GM12878 (cell line): ENCODE results near the gene GPR68. TPM values are rescaled to one million over a fixed set of nuclear protein-coding genes. Genes with fewer than 3 reads are reported as not detected.

Source experiments
- ATAC-seq: fragments of 200-7000 bp; cut with Tn5 transposase; 3 replicates; pipeline ENCODE4 v1.9.1; 2020; ENCODE audit warnings: mild to moderate bottlenecking, moderate library complexity
- BruUV-seq: library from RNA; stranded (reverse); fragments of 400-500 nt; replicated peaks from 2 replicates; lab custom pipeline; 2021; lab: Mats Ljungman, UMichigan
- CTCF ChIA-PET: fragments of 300-600 bp; sonication (Branson Sonifier 250); formaldehyde crosslinking; extraction: SDS; loops from one replicate; lab custom pipeline; 2021; ENCODE audit warnings: inconsistent platforms; lab: Yijun Ruan, JAX
- POLR2A ChIA-PET: fragments of 350-600 bp; formaldehyde crosslinking; extraction: SDS; loops from one replicate; lab custom pipeline; 2021; ENCODE audit warnings: inconsistent platforms; lab: Charles Lee
- RAD21 ChIA-PET: fragments of 300-600 bp; sonication (Branson Sonifier 250); formaldehyde crosslinking; loops from one replicate; lab custom pipeline; 2023; ENCODE audit warnings: antibody characterized with exemption; ENCODE audit not compliant: unreplicated experiment; lab: Charles Lee
- SMC1A ChIA-PET: fragments of 300-600 bp; sonication (Branson Sonifier 250); formaldehyde crosslinking; loops from one replicate; lab custom pipeline; 2023; ENCODE audit not compliant: unreplicated experiment, uncharacterized antibody; lab: Charles Lee
- DNase-seq: peaks from one replicate; pipeline ENCODE4 v3.0.0-alpha.2; 2011; ENCODE audit warnings: low read depth, low spot score
- FAIRE-seq: peaks from 3 replicates; lab custom pipeline; 2011; peaks lifted over from hg19 to GRCh38; lab: Jason Lieb, UNC
- H2AFZ ChIP-seq: 2 replicates; pipeline ENCODE4 v1.6.0; 2011; ENCODE audit warnings: low read depth, low read length, control low read depth; ENCODE audit not compliant: control insufficient read depth
- H3K27ac ChIP-seq: 2 replicates; pipeline ENCODE4 v1.5.1; 2011; ENCODE audit warnings: control low read depth; ENCODE audit not compliant: control insufficient read depth, insufficient read depth
- H3K27me3 ChIP-seq, 2 experiments: replicated peaks in 1 of 2; 2 replicates each; pipeline versions ENCODE4 v1.6.0 to v1.6.1; 2011; ENCODE audit warnings: low read length in 1 of 2; ENCODE audit not compliant: control insufficient read depth in 2 of 2, insufficient read depth in 2 of 2
- H3K36me3 ChIP-seq, 2 experiments: 2 replicates each; pipeline ENCODE4 v1.5.1; 2011; ENCODE audit warnings: low read length in 1 of 2; ENCODE audit not compliant: control insufficient read depth in 2 of 2, insufficient read depth in 2 of 2
- H3K4me1 ChIP-seq: 2 replicates; pipeline ENCODE4 v1.6.1; 2011; ENCODE audit warnings: mild to moderate bottlenecking, low read length, moderate library complexity, mixed read lengths; ENCODE audit not compliant: control insufficient read depth, insufficient read depth
- H3K4me2 ChIP-seq: 2 replicates; pipeline ENCODE4 v1.6.0; 2011; ENCODE audit warnings: control low read depth; ENCODE audit not compliant: control insufficient read depth, insufficient read depth
- H3K4me3 ChIP-seq: fragments of 200-600 bp; sonication (generic); 2 replicates; pipeline ENCODE4 v1.5.1; 2016
- H3K79me2 ChIP-seq: 2 replicates; pipeline ENCODE4 v1.6.0; 2011; ENCODE audit warnings: low read length; ENCODE audit not compliant: control insufficient read depth, insufficient read depth
- H3K9ac ChIP-seq: 2 replicates; pipeline ENCODE4 v1.8.0; 2011; ENCODE audit warnings: low read length, control low read depth, mixed read lengths; ENCODE audit not compliant: control insufficient read depth, insufficient read depth
- H3K9me3 ChIP-seq: replicated peaks from 3 replicates; pipeline ENCODE4 v1.5.1; 2011; ENCODE audit warnings: mild to moderate bottlenecking, low read length; ENCODE audit not compliant: control insufficient read depth, insufficient read depth
- H4K20me1 ChIP-seq: 2 replicates; pipeline ENCODE4 v1.6.0; 2011; ENCODE audit not compliant: control insufficient read depth, insufficient read depth
- CBX3 ChIP-seq: fragments of 200-600 bp; sonication (generic); IDR thresholded peaks from 2 replicates; pipeline ENCODE4 v1.6.1; 2016; ENCODE audit warnings: low read depth, borderline replicate concordance
- CHD4 ChIP-seq: fragments of 200-600 bp; sonication (generic); IDR thresholded peaks from 2 replicates; pipeline ENCODE4 v1.6.1; 2016; ENCODE audit warnings: mild to moderate bottlenecking
- EP300 ChIP-seq, 2 experiments: fragments of 150-350 bp in 1 of 2; IDR thresholded peaks; 2 replicates each; pipeline ENCODE4 v1.6.1; 2011 to 2012; ENCODE audit warnings: low read depth in 2 of 2, low read length in 2 of 2, borderline replicate concordance in 1 of 2, improper control_type of control experiment in 1 of 2, inconsistent platforms in 1 of 2; ENCODE audit not compliant: control insufficient read depth in 1 of 2
- FOXK2 ChIP-seq: fragments of 450-650 bp; IDR thresholded peaks from 2 replicates; pipeline ENCODE4 v1.6.1; 2017; ENCODE audit warnings: mild to moderate bottlenecking, moderate library complexity
- KAT2A ChIP-seq: conservative IDR thresholded peaks from 2 replicates; pipeline ENCODE4 v1.6.1; 2011; ENCODE audit warnings: low read depth, low read length; ENCODE audit not compliant: control insufficient read depth
- MYB ChIP-seq: fragments of 150-350 bp; IDR thresholded peaks from 2 replicates; pipeline ENCODE4 v1.6.1; 2014; ENCODE audit warnings: mild to moderate bottlenecking, low read depth, low read length, borderline replicate concordance
- SIX5 ChIP-seq: IDR thresholded peaks from 2 replicates; pipeline ENCODE4 v1.6.1; 2011; ENCODE audit warnings: mild to moderate bottlenecking, low read depth, low read length, moderate library complexity; ENCODE audit not compliant: severe bottlenecking
- SPI1 ChIP-seq: IDR thresholded peaks from 2 replicates; pipeline ENCODE4 v1.6.1; 2011; ENCODE audit warnings: low read depth, mild to moderate bottlenecking, low read length, moderate library complexity, borderline replicate concordance; ENCODE audit not compliant: insufficient read depth
- STAT1 ChIP-seq: fragments of 450-650 bp; conservative IDR thresholded peaks from 2 replicates; pipeline ENCODE4 v1.6.1; 2014; ENCODE audit warnings: antibody characterized with exemption, mild to moderate bottlenecking
- STAT3 ChIP-seq: IDR thresholded peaks from 2 replicates; pipeline ENCODE4 v1.6.1; 2011; ENCODE audit warnings: low read depth, low read length, improper control_type of control experiment
- TARDBP ChIP-seq: IDR thresholded peaks from 2 replicates; pipeline ENCODE4 v1.6.1; 2016; ENCODE audit warnings: borderline replicate concordance
- ZBED1 ChIP-seq: IDR thresholded peaks from 2 replicates; pipeline ENCODE4 v1.6.1; 2016; ENCODE audit warnings: borderline replicate concordance
- ZNF274 ChIP-seq: IDR thresholded peaks from one replicate; pipeline ENCODE4 v1.8.0; 2011; ENCODE audit not compliant: insufficient read length, insufficient read depth
- WGBS: methylation state at CpG from one replicate; pipeline ENCODE4 v1.1.6; 2016; ENCODE audit warnings: low lambda C conversion rate; ENCODE audit not compliant: insufficient replicate concordance, insufficient coverage; ENCODE audit errors: missing lambda C conversion rate; 5-methylcytosine and 5-hydroxymethylcytosine counted together
- in situ Hi-C: fragments of 300-500 bp; cut with MboI; formaldehyde crosslinking; loops from 9 replicates; pipeline ENCODE4 v1.14.3; 2018; ENCODE audit warnings: mixed read lengths
- intact Hi-C: fragments of 100-400 bp; cut with micrococcal nuclease; formaldehyde crosslinking; loops from one replicate; pipeline ENCODE4 v1.14.2; 2022; ENCODE audit not compliant: unreplicated experiment
- polyA plus RNA-seq, 11 experiments: library from polyadenylated mRNA; depleted of rRNA in 4 of 11; unstranded in 6 of 11; stranded (reverse) in 5 of 11; fragments of >200 nt; fragmentation: Nextera tagmentation in 4 of 11; fragmentation: Illumina TruSeq in 1 of 11; extraction: Ambion mirVana in 4 of 11; extraction: Trizol in 1 of 11; gene quantifications; 1 replicate in 1 of 11; 2 replicates in 10 of 11; pipeline versions ENCODE4 v1.2.1 to v1.2.3, GENCODE V29; 2011 to 2016; ENCODE audit warnings: inconsistent platforms in 2 of 11, missing spikeins in 2 of 11, low read depth in 1 of 11
- total RNA-seq, 4 experiments: library from RNA; depleted of rRNA in 3 of 4; stranded (reverse); fragments of >200 nt in 3 of 4; fragmentation: Illumina TruSeq in 1 of 4; extraction: Trizol in 1 of 4; gene quantifications; 2 replicates each; pipeline versions ENCODE4 v1.2.1 to v1.2.3, GENCODE V29; 2013 to 2021

The GPR68 gene
- total and polyA plus RNA-seq, 10 of the 15 experiments (the other 5 are each of a cell fraction or from before 2014, with no cell fraction given): 0.06 to 3.4 (median 1.8) TPM

DNA sequence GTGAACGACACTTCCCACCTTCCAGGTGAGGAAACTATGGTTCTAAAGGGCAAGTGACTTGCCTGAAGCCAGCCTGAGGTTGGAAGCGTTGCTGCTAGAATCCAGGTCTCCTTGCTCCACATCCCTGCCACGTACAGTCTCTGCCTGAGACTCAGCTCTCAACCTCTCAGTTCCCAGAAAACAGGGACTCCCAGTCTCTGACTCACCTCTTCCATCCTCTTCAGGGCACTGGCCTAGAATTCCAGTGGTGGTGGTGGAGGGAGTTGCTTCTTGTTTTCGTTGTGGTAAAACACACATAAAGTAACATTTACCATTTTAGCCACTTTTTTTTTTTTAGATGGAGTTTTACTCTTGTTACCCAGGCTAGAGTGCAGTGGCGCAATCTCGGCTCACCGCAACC, 7.3 kb downstream of the GPR68 start (continued):
- no peak for TF ChIP-seq CBX3
- no peak for TF ChIP-seq SIX5
- TF ChIP-seq ZNF274: no peak
- no peak for TF ChIP-seq STAT1
- no peak for TF ChIP-seq SPI1
- TF ChIP-seq CHD4: no peak
- no peak for TF ChIP-seq KAT2A
- TF ChIP-seq, all 136 proteins: peak for 0

DNA sequence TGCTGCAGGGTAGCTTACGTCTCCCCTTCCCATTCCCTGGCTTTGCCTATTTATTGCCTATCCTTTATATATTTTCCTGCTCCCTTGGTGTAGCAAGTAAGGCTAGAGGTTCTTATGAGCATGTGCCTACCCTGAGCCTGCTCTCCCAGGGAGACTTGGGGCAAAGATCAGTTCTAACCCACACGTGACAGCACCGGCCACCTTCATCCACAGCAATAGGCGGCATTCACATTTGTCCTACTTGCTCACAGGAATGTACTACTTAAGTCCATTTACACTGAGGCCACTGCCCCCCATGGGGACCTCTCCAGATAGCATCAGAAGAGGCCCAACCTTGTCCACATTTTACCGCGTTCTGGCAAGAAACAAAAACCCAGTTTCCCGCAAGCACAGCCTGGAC, 8.7 kb downstream of the GPR68 start:
- no peak for TF ChIP-seq FOXK2
- no peak for TF ChIP-seq TARDBP
- no peak for TF ChIP-seq EP300 (IDR thresholded peaks at IDR 0.05; ENCODE audit: borderline replicate concordance in 1 of 2, control insufficient read depth in 1 of 2, low read depth in 2 of 2, low read length in 2 of 2)
- TF ChIP-seq STAT3: no peak
- TF ChIP-seq MYB: no peak
- TF ChIP-seq ZBED1: no peak
- Histone ChIP-seq H3K4me1 (peaks cover 19% of the 10 kb centered on the region), H4K20me1 (no peaks in the 10 kb centered on the region), H3K9me3 (peaks cover 6% of the 10 kb centered on the region), H3K27me3 (no peaks in the 10 kb centered on the region), H3K79me2 (peaks cover 2% of the 10 kb centered on the region), H3K27ac (no peak overlapping the region), H3K4me3 (no peak overlapping the region), H2AFZ (no peak overlapping the region), H3K9ac (no peak overlapping the region), H3K4me2 (no peak overlapping the region), H3K36me3 (peaks cover 0 to 8% of the 10 kb centered on the region in 2 experiments; a peak in 2 of 4 replicates)
- intact Hi-C loops (no loop called here), in situ Hi-C loops (no loop called here)
- ChIA-PET SMC1A (interaction anchor here (1.7 kb wide), 1 partner anchor 8 kb away, joined by 5 read pairs; no protein-coding TSS in a partner anchor), CTCF (interaction anchor here (0.6 kb wide), 1 partner anchor 185 kb away, joined by 3 read pairs; no protein-coding TSS in a partner anchor), RAD21 (no interaction called here), POLR2A (no interaction called here)
- 94% methylated on average over 7 of the region's 7 CpGs for WGBS
- no TSS peak for BruUV-seq
- ATAC-seq (no peak), DNase-seq (no peak), FAIRE-seq (no peak)
